IMR-90 (cell line): ENCODE results near the gene EIF2S1. TPM values are rescaled to one million over a fixed set of nuclear protein-coding genes. Genes with fewer than 3 reads are reported as not detected.

Experiments
- ATAC-seq: fragments of 200-7000 bp; cut with Tn5 transposase; 2 replicates; pipeline ENCODE4 v1.9.1; 2020; ENCODE audit warnings: low read depth, mild to moderate bottlenecking, moderate library complexity
- BruUV-seq: library from RNA; stranded (reverse); fragments of 400-500 nt; replicated peaks from 2 replicates; lab custom pipeline; 2021; lab: Mats Ljungman, UMichigan
- CTCF ChIA-PET: fragments of 300-600 bp; formaldehyde crosslinking; extraction: SDS; loops from one replicate; lab custom pipeline; 2021; ENCODE audit warnings: antibody characterized with exemption; lab: Yijun Ruan, JAX
- POLR2A ChIA-PET: fragments of 300-600 bp; sonication (Branson Sonifier 250); formaldehyde crosslinking; loops from one replicate; lab custom pipeline; 2022; ENCODE audit warnings: antibody characterized with exemption; ENCODE audit not compliant: unreplicated experiment; lab: Charles Lee
- DNase-seq: peaks from one replicate; pipeline ENCODE4 v3.0.0; 2013
- H2AFZ ChIP-seq: replicated peaks from 2 replicates; pipeline ENCODE3; 2013; ENCODE audit warnings: low read length, mild to moderate bottlenecking; ENCODE audit not compliant: poor library complexity
- H2AK5ac ChIP-seq: 2 replicates; pipeline ENCODE4 v1.6.1; 2013; ENCODE audit warnings: low read depth, low read length, inconsistent platforms
- H2AK9ac ChIP-seq: replicated peaks from 2 replicates; pipeline ENCODE3; 2013; ENCODE audit warnings: mild to moderate bottlenecking, low read depth, low read length, moderate library complexity; ENCODE audit not compliant: poor library complexity
- H2BK120ac ChIP-seq: 2 replicates; pipeline ENCODE4 v1.6.1; 2013; ENCODE audit warnings: low read depth, low read length, inconsistent platforms
- H2BK15ac ChIP-seq: 3 replicates; pipeline ENCODE4 v1.6.1; 2013; ENCODE audit warnings: low read depth, low read length, inconsistent platforms
- H2BK20ac ChIP-seq: 2 replicates; pipeline ENCODE4 v1.6.1; 2013; ENCODE audit warnings: low read depth, mild to moderate bottlenecking, inconsistent platforms, low read length, moderate library complexity
- H2BK5ac ChIP-seq: 2 replicates; pipeline ENCODE4 v1.6.1; 2013; ENCODE audit warnings: mild to moderate bottlenecking, low read depth, low read length, inconsistent platforms; ENCODE audit not compliant: poor library complexity, severe bottlenecking
- H3K14ac ChIP-seq: replicated peaks from 2 replicates; pipeline ENCODE4 v1.6.1; 2013; ENCODE audit warnings: low read depth, low read length, inconsistent platforms
- H3K18ac ChIP-seq: 2 replicates; pipeline ENCODE4 v1.6.1; 2013; ENCODE audit warnings: low read depth, low read length, control low read depth
- H3K23ac ChIP-seq: 2 replicates; pipeline ENCODE4 v1.6.1; 2013; ENCODE audit warnings: low read depth, low read length, inconsistent platforms
- H3K27ac ChIP-seq: 2 replicates; pipeline ENCODE4 v1.5.1; 2013; ENCODE audit warnings: mild to moderate bottlenecking, control low read depth, low read length; ENCODE audit not compliant: insufficient read depth
- H3K27me3 ChIP-seq: 2 replicates; pipeline ENCODE4 v1.6.1; 2013; ENCODE audit warnings: low read length; ENCODE audit not compliant: control insufficient read depth, insufficient read depth
- H3K36me3 ChIP-seq: 2 replicates; pipeline ENCODE4 v1.6.1; 2013; ENCODE audit warnings: low read length, mixed read lengths; ENCODE audit not compliant: control insufficient read depth, insufficient read depth
- H3K4ac ChIP-seq: 2 replicates; pipeline ENCODE4 v1.6.1; 2013; ENCODE audit warnings: low read depth, low read length, inconsistent platforms
- H3K4me1 ChIP-seq: 2 replicates; pipeline ENCODE4 v1.6.1; 2013; ENCODE audit warnings: low read length, mixed read lengths; ENCODE audit not compliant: control insufficient read depth, insufficient read depth
- H3K4me2 ChIP-seq: 2 replicates; pipeline ENCODE4 v1.6.1; 2013; ENCODE audit warnings: low read depth, mild to moderate bottlenecking, control low read depth, low read length, moderate library complexity
- H3K4me3 ChIP-seq: 2 replicates; pipeline ENCODE4 v1.5.1; 2013; ENCODE audit warnings: low read depth, mild to moderate bottlenecking, control low read depth, low read length, moderate library complexity; ENCODE audit not compliant: insufficient read depth
- H3K56ac ChIP-seq: 2 replicates; pipeline ENCODE4 v1.6.1; 2013; ENCODE audit warnings: low read length, inconsistent platforms; ENCODE audit not compliant: insufficient read depth; ENCODE audit errors: extremely low read depth
- H3K79me1 ChIP-seq, 2 experiments: 2 replicates each; pipeline ENCODE4 v1.6.1; 2013; ENCODE audit warnings: low read length in 2 of 2, inconsistent platforms in 1 of 2, low read depth in 1 of 2
- H3K9ac ChIP-seq: 2 replicates; pipeline ENCODE4 v1.6.1; 2013; ENCODE audit warnings: low read depth, low read length, control low read depth
- H3K9me1 ChIP-seq: 2 replicates; pipeline ENCODE4 v1.6.1; 2013; ENCODE audit warnings: low read length, inconsistent platforms; ENCODE audit not compliant: insufficient read depth
- H3K9me3 ChIP-seq: 2 replicates; pipeline ENCODE4 v1.6.1; 2013; ENCODE audit warnings: low read length; ENCODE audit not compliant: control insufficient read depth, insufficient read depth
- H4K20me1 ChIP-seq: 2 replicates; pipeline ENCODE4 v1.6.1; 2013; ENCODE audit warnings: low read length, inconsistent platforms; ENCODE audit not compliant: insufficient read depth
- H4K5ac ChIP-seq: 2 replicates; pipeline ENCODE4 v1.6.1; 2013; ENCODE audit warnings: mild to moderate bottlenecking, low read depth, low read length, control low read depth
- H4K8ac ChIP-seq, 2 experiments: 2 replicates each; pipeline ENCODE4 v1.6.1; 2013; ENCODE audit warnings: low read depth in 2 of 2, low read length in 2 of 2, control low read depth in 1 of 2, inconsistent platforms in 1 of 2
- H4K91ac ChIP-seq: 2 replicates; pipeline ENCODE4 v1.6.1; 2013; ENCODE audit warnings: low read depth, low read length, inconsistent platforms; ENCODE audit not compliant: insufficient read depth
- CEBPB ChIP-seq: IDR thresholded peaks from 2 replicates; pipeline ENCODE4 v1.6.1; 2012; ENCODE audit warnings: low read depth, low read length, improper control_type of control experiment
- MAFK ChIP-seq: IDR thresholded peaks from 2 replicates; pipeline ENCODE4 v1.6.1; 2012; ENCODE audit warnings: low read depth, low read length, improper control_type of control experiment
- WGBS, 2 experiments: methylation state at CpG; one replicate each; pipeline versions ENCODE4 v1.1.5 to v1.1.7; 2013; ENCODE audit warnings: missing lambda C conversion rate in 2 of 2; ENCODE audit not compliant: insufficient read length in 1 of 2; ENCODE audit errors: extremely low coverage in 2 of 2; 5-methylcytosine and 5-hydroxymethylcytosine counted together
- dilution Hi-C: fragments of 300-500 bp; cut with HindIII; formaldehyde crosslinking; loops from one replicate; pipeline ENCODE4 v1.14.3; 2018; ENCODE audit warnings: low sequenced_read_pairs; ENCODE audit not compliant: unreplicated experiment
- in situ Hi-C: fragments of 300-500 bp; cut with MboI; formaldehyde crosslinking; loops from 3 replicates; pipeline ENCODE4 v1.14.3; 2019; ENCODE audit warnings: low sequenced_read_pairs, inconsistent platforms, mixed read lengths
- intact Hi-C: fragments of 100-400 bp; cut with micrococcal nuclease; formaldehyde crosslinking; loops from 2 replicates; pipeline ENCODE4 v1.10.0; 2022
- microRNA-seq, 2 experiments: library from miRNA; stranded (forward) in 1 of 2; unstranded in 1 of 2; fragments of 10-50 nt in 1 of 2; fragments of <30 nt in 1 of 2; gene quantifications in 1 of 2; microRNA quantifications in 1 of 2; one replicate each; pipeline versions ENCODE3 to v1.1.0; 2013 to 2020; ENCODE audit not compliant: insufficient read depth in 1 of 2, insufficient read length in 1 of 2, unreplicated experiment in 1 of 2
- polyA plus RNA-seq, 3 experiments: library from polyadenylated mRNA; depleted of rRNA; stranded (reverse); fragments of >200 nt; gene quantifications; 2 replicates each; pipeline ENCODE4 v1.2.3, GENCODE V29; 2012; ENCODE audit warnings: low replicate concordance in 1 of 3
- small RNA-seq, 5 experiments: library from RNA; depleted of rRNA; stranded (forward); fragments of <200 nt; gene quantifications; one replicate each; pipeline ENCODE3, GENCODE V24; 2012
- total RNA-seq: library from RNA; depleted of rRNA; stranded (reverse); fragments of >200 nt; gene quantifications from 2 replicates; pipeline ENCODE4 v1.2.3, GENCODE V29; 2012; rRNA removed

The EIF2S1 gene
- total and polyA plus RNA-seq, 2 of the 4 experiments (the other 2 are of a cell fraction): 57.9 to 125 TPM

DNA sequence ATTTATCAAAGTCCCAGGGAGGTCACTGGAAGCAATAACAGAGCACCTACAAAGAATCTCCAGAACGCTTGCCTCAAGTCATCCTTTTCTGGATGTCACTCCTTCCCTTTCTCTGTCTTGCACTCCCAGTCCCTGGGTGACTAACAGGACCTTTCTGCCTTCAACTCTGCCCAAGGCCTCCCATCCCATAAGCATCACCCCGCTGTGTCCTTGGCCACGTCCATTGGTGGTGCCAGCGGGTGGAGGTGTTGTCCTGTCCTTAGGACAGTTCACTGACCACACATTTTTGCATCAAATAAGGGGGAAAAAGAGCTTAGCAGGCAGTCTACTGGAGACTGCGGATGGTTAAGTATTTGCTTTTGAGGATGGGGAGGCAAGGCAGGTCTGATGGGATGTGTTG, 75.5 kb downstream of the EIF2S1 start:
- H2AK9ac ChIP-seq: no peak overlapping the region
- TF ChIP-seq MAFK (no peak), CEBPB (no peak)
- H3K9me3 ChIP-seq: no peaks in the 10 kb centered on the region
- in situ Hi-C loops (loop anchor here (25.0 kb wide), 1 partner anchor 277 kb away; the partner anchor contains the start of gene RDH12), intact Hi-C loops (no loop called here), dilution Hi-C loops (no loop called here)
- H2BK15ac ChIP-seq: no peak overlapping the region
- H3K56ac ChIP-seq: no peak overlapping the region
- peaks cover 33% of the 10 kb centered on the region for H3K27me3 ChIP-seq
- H2AFZ ChIP-seq: no peak overlapping the region
- WGBS, 2 experiments: 60% methylated on average over 1 of the region's 5 CpGs; no CpG with 5 or more reads in 1 of the 2 experiments
- H4K20me1 ChIP-seq: no peaks in the 10 kb centered on the region
- no peak overlapping the region for H2AK5ac ChIP-seq
- POLR2A ChIA-PET: no interaction called here
- ATAC-seq (no peak), DNase-seq (no peak)
- H4K5ac ChIP-seq: no peak overlapping the region
- CTCF ChIA-PET: no interaction called here
- no peak overlapping the region for H3K4me3 ChIP-seq
- no peaks in the 10 kb centered on the region for H3K79me1 ChIP-seq
- no peak overlapping the region for H2BK5ac ChIP-seq
- H2BK20ac ChIP-seq: no peak overlapping the region
- H2BK120ac ChIP-seq: no peak overlapping the region
- H3K4me1 ChIP-seq: no peaks in the 10 kb centered on the region
- H3K36me3 ChIP-seq: no peaks in the 10 kb centered on the region
- no peak overlapping the region for H4K91ac ChIP-seq
- no peak overlapping the region for H3K27ac ChIP-seq
- no peak overlapping the region for H3K23ac ChIP-seq
- H4K8ac ChIP-seq: no peak overlapping the region
- no TSS peak for BruUV-seq
- no peak overlapping the region for H3K9ac ChIP-seq
- no peaks in the 10 kb centered on the region for H3K9me1 ChIP-seq
- no peak overlapping the region for H3K4me2 ChIP-seq
- H3K18ac ChIP-seq: no peak overlapping the region
- H3K14ac ChIP-seq: no peak overlapping the region
- H3K4ac ChIP-seq: no peak overlapping the region

Small RNA genes lying within 50 kb of the gene (microRNA-seq; reads per million reads assigned to microRNA genes)
- not detected for gene RF00019 (ENCODE audit: insufficient read depth, insufficient read length)

Small RNA genes lying within 50 kb of the gene (small RNA-seq; reads per million reads assigned to genes)
- gene RF00019: 0 reads per million in 5 experiments

Other genes with a start within 250 kb of the EIF2S1 start
- not detected in 2 replicates for gene GARIN2, start 170.9 kb upstream of the EIF2S1 start, total RNA-seq
- not detected in 2 replicates for gene GARIN2, start 170.9 kb upstream of the EIF2S1 start, polyA plus RNA-seq (2012; rRNA removed)
- gene PALS1, start 118.9 kb upstream of the EIF2S1 start, total RNA-seq: 40.1 and 63.0 TPM in 2 replicates
- gene PALS1, start 118.9 kb upstream of the EIF2S1 start, polyA plus RNA-seq (2012; rRNA removed): 14.4 and 17.7 TPM in 2 replicates
- 113 and 167 TPM in 2 replicates for gene ATP6V1D, start 524 bp upstream of the EIF2S1 start, total RNA-seq
- gene ATP6V1D, start 524 bp upstream of the EIF2S1 start, polyA plus RNA-seq (2012; rRNA removed): 47.3 and 54.5 TPM in 2 replicates
- gene PLEK2, start 51.8 kb downstream of the EIF2S1 start, total RNA-seq: 2.2 and 2.5 TPM in 2 replicates
- 1.5 and 1.7 TPM in 2 replicates for gene PLEK2, start 51.8 kb downstream of the EIF2S1 start, polyA plus RNA-seq (2012; rRNA removed)
- under 0.01 TPM in 1 of 2 replicates, not detected in the other for gene TMEM229B, start 128.4 kb downstream of the EIF2S1 start, total RNA-seq
- gene TMEM229B, start 128.4 kb downstream of the EIF2S1 start, polyA plus RNA-seq (2012; rRNA removed): 0.06 TPM in 1 of 2 replicates, not detected in the other
- gene PLEKHH1, start 173.0 kb downstream of the EIF2S1 start, total RNA-seq: under 0.01 TPM in 2 replicates
- gene PLEKHH1, start 173.0 kb downstream of the EIF2S1 start, polyA plus RNA-seq (2012; rRNA removed): 0.34 and 0.37 TPM in 2 replicates
- 6.7 and 7.9 TPM in 2 replicates for gene PIGH, start 239.9 kb downstream of the EIF2S1 start, total RNA-seq
- 13.5 and 23.1 TPM in 2 replicates for gene PIGH, start 239.9 kb downstream of the EIF2S1 start, polyA plus RNA-seq (2012; rRNA removed)